Measurements from ENCODE around the gene RCOR3. TPM values are rescaled to one million over a fixed set of nuclear protein-coding genes. Genes with fewer than 3 reads are reported as not detected.
"Not testable (repeated sequence)": the region's sequence is repeated elsewhere in the genome, so short reads cannot be mapped to it uniquely, and the experiment has no call there.

RCOR3 gene
- total RNA-seq, 1 donor, result 31.2 TPM

- no peak overlapping the region for H3K4me3 ChIP-seq (ENCODE audit: low read depth, low read length)
- TF ChIP-seq CTCF (IDR thresholded peaks at IDR 0.05; ENCODE audit: insufficient read depth, low read length), result no peak
- DNase-seq (ENCODE audit: low read depth), result no peak
Measured at GRCh38 chr1:211319892-211320291, 60.7 kb downstream of the RCOR3 start.

- no peak for TF ChIP-seq CTCF (IDR thresholded peaks at IDR 0.05; ENCODE audit: insufficient read depth, low read length)
- no peak overlapping the region for H3K4me3 ChIP-seq (ENCODE audit: low read depth, low read length)
- DNase-seq (ENCODE audit: low read depth), result no peak
Measured at GRCh38 chr1:211320980-211321379, 61.8 kb downstream of the RCOR3 start.

GRCh38 chr1:211321646-211322045 is 62.5 kb downstream of the RCOR3 start:
- H3K4me3 ChIP-seq (ENCODE audit: low read depth, low read length); DNase-seq (ENCODE audit: low read depth): not testable (repeated sequence)

GRCh38 chr1:211323156-211324063 is 64.2 kb downstream of the RCOR3 start:
- H3K4me3 ChIP-seq (ENCODE audit: low read depth, low read length), result no peak overlapping the region
- DNase-seq (ENCODE audit: low read depth), result peak; percentile 71
- TF ChIP-seq CTCF (IDR thresholded peaks at IDR 0.05; ENCODE audit: insufficient read depth, low read length), result peak; percentile 93

GRCh38 chr1:211324992-211325775 is 66.0 kb downstream of the RCOR3 start:
- no peak for TF ChIP-seq CTCF (IDR thresholded peaks at IDR 0.05; ENCODE audit: insufficient read depth, low read length)
- DNase-seq (ENCODE audit: low read depth), result no peak
- no peak overlapping the region for H3K4me3 ChIP-seq (ENCODE audit: low read depth, low read length)

GRCh38 chr1:211326140-211326527 is 67.0 kb downstream of the RCOR3 start:
- TF ChIP-seq CTCF (IDR thresholded peaks at IDR 0.05; ENCODE audit: insufficient read depth, low read length), result no peak
- H3K4me3 ChIP-seq (ENCODE audit: low read depth, low read length), result peak overlapping the region; percentile 77
- DNase-seq (ENCODE audit: low read depth), result no peak

All from fibroblast of the aortic adventitia (primary cell).